Neural cell (in vitro differentiated cells): ENCODE results near the gene ETV6. TPM values are rescaled to one million over a fixed set of nuclear protein-coding genes. Genes with fewer than 3 reads are reported as not detected.

Source experiments
- H2AFZ ChIP-seq: fragments of 200-600, 300-800 bp; sonication (generic), shearing (Covaris generic); 2 replicates; pipeline ENCODE4 v1.6.0; 2014; ENCODE audit warnings: low read depth, mild to moderate bottlenecking, antibody characterized with exemption, low read length, moderate library complexity
- H3F3A ChIP-seq: fragments of 200-600 bp; shearing (Covaris generic); 2 replicates; pipeline ENCODE4 v1.6.1; 2016; ENCODE audit warnings: mild to moderate bottlenecking, moderate library complexity, mixed read lengths, antibody characterized with exemption, low read length; ENCODE audit not compliant: insufficient read depth, poor library complexity, severe bottlenecking
- H3K27ac ChIP-seq: fragments of 200-600, 300-800 bp; sonication (generic), shearing (Covaris generic); 2 replicates; pipeline ENCODE4 v1.5.1; 2014; ENCODE audit warnings: mild to moderate bottlenecking, low read length, moderate library complexity
- H3K27me3 ChIP-seq: fragments of 300-800, 200-600 bp; sonication (generic), shearing (Covaris generic); 2 replicates; pipeline ENCODE4 v1.6.0; 2014; ENCODE audit warnings: mild to moderate bottlenecking, low read depth, low read length, moderate library complexity; ENCODE audit not compliant: insufficient read depth
- H3K36me3 ChIP-seq: fragments of 300-800, 200-600 bp; sonication (generic), shearing (Covaris generic); 2 replicates; pipeline ENCODE4 v1.5.1; 2014; ENCODE audit warnings: mild to moderate bottlenecking, antibody characterized with exemption, low read length, moderate library complexity; ENCODE audit not compliant: insufficient read depth
- H3K4me2 ChIP-seq: fragments of 300-800, 200-600 bp; sonication (generic), shearing (Covaris generic); 2 replicates; pipeline ENCODE4 v1.6.0; 2014; ENCODE audit warnings: mild to moderate bottlenecking, low read length
- H3K4me3 ChIP-seq: fragments of 300-800, 200-600 bp; sonication (generic), shearing (Covaris generic); 2 replicates; pipeline ENCODE4 v1.5.1; 2014; ENCODE audit warnings: mild to moderate bottlenecking, low read length, moderate library complexity
- H3K79me2 ChIP-seq: fragments of 200-600 bp; shearing (Covaris generic); replicated peaks from 2 replicates; pipeline ENCODE4 v1.6.0; 2014; ENCODE audit warnings: mild to moderate bottlenecking, low read length, moderate library complexity; ENCODE audit not compliant: insufficient read depth
- H3K9ac ChIP-seq: fragments of 300-800, 200-600 bp; sonication (generic), shearing (Covaris generic); 2 replicates; pipeline ENCODE4 v1.6.1; 2016; ENCODE audit warnings: mild to moderate bottlenecking, low read length, mixed read lengths
- H3K9me2 ChIP-seq: fragments of 200-600 bp; shearing (Covaris generic); 2 replicates; pipeline ENCODE4 v1.6.1; 2016; ENCODE audit warnings: mild to moderate bottlenecking, low read length, mixed read lengths; ENCODE audit not compliant: insufficient read depth
- H3K9me3 ChIP-seq: fragments of 200-600, 300-800 bp; sonication (generic), shearing (Covaris generic); 2 replicates; pipeline ENCODE4 v1.6.1; 2016; ENCODE audit warnings: mild to moderate bottlenecking, mixed run types, low read length, moderate library complexity, mixed read lengths
- H4K20me1 ChIP-seq: fragments of 200-600 bp; shearing (Covaris generic); 2 replicates; pipeline ENCODE4 v1.6.1; 2016; ENCODE audit warnings: mild to moderate bottlenecking, mixed run types; ENCODE audit not compliant: insufficient read depth
- EP300 ChIP-seq: fragments of 450-650 bp; conservative IDR thresholded peaks from 2 replicates; pipeline ENCODE4 v1.6.1; 2014; ENCODE audit warnings: antibody characterized with exemption, mild to moderate bottlenecking, moderate library complexity; ENCODE audit not compliant: poor library complexity, severe bottlenecking
- EZH2 ChIP-seq: fragments of 200-600, 300-800 bp; shearing (Covaris generic), sonication (generic); IDR thresholded peaks from 2 replicates; pipeline ENCODE4 v1.6.1; 2014; ENCODE audit warnings: antibody characterized with exemption, low read length, borderline replicate concordance, mild to moderate bottlenecking; ENCODE audit not compliant: insufficient read depth, poor library complexity, severe bottlenecking
- MXI1 ChIP-seq: fragments of 450-650 bp; conservative IDR thresholded peaks from 2 replicates; pipeline ENCODE4 v1.6.1; 2014; ENCODE audit warnings: antibody characterized with exemption, mild to moderate bottlenecking; ENCODE audit not compliant: poor library complexity, severe bottlenecking
- POLR2AphosphoS5 ChIP-seq: IDR thresholded peaks from 2 replicates; pipeline ENCODE4 v1.6.1; 2012
- RAD21 ChIP-seq: fragments of 450-650 bp; conservative IDR thresholded peaks from 2 replicates; pipeline ENCODE4 v1.6.1; 2014; ENCODE audit warnings: antibody characterized with exemption, mild to moderate bottlenecking, moderate library complexity
- REST ChIP-seq: IDR thresholded peaks from 2 replicates; pipeline ENCODE4 v1.6.1; 2012; ENCODE audit warnings: borderline replicate concordance
- SMC3 ChIP-seq: fragments of 450-650 bp; conservative IDR thresholded peaks from 2 replicates; pipeline ENCODE4 v1.6.1; 2014; ENCODE audit warnings: antibody characterized with exemption, mild to moderate bottlenecking, moderate library complexity; ENCODE audit not compliant: poor library complexity
- TAF1 ChIP-seq: IDR thresholded peaks from 2 replicates; pipeline ENCODE4 v1.6.1; 2012; ENCODE audit warnings: low read depth
- polyA plus RNA-seq: library from polyadenylated mRNA; depleted of rRNA; stranded (reverse); fragments of >200 nt; gene quantifications from 2 replicates; pipeline ENCODE4 v1.2.3, GENCODE V29; 2014
- TF ChIP-seq, protein P1 (sequence below): fragments of 450-650 bp; IDR thresholded peaks from 2 replicates; pipeline ENCODE4 v1.5.1; 2014; ENCODE audit warnings: antibody characterized with exemption, mild to moderate bottlenecking, moderate library complexity; ENCODE audit not compliant: poor library complexity, severe bottlenecking

ETV6 gene
- polyA plus RNA-seq, 1 donor from 2014 or later, result 1.6 TPM

- H3K79me2 ChIP-seq, result no peaks in the 10 kb centered on the region
- H3K9me2 ChIP-seq, result no peaks in the 10 kb centered on the region
- no peak for TF ChIP-seq MXI1
- TF ChIP-seq EZH2, result no peak
- TF ChIP-seq REST, result no peak
- TF ChIP-seq POLR2AphosphoS5, result no peak
- TF ChIP-seq TAF1, result no peak
- TF ChIP-seq RAD21, result no peak
- TF ChIP-seq EP300, result no peak
- no peak for TF ChIP-seq SMC3
- no peak overlapping the region for H3K27ac ChIP-seq
- H3K9me3 ChIP-seq, result no peaks in the 10 kb centered on the region
- no peaks in the 10 kb centered on the region for H3F3A ChIP-seq
- H3K4me3 ChIP-seq, result no peak overlapping the region
- no peak overlapping the region for H3K4me2 ChIP-seq
- H3K27me3 ChIP-seq, result no peaks in the 10 kb centered on the region
- no peak overlapping the region for H3K9ac ChIP-seq
- no peak overlapping the region for H2AFZ ChIP-seq
- H4K20me1 ChIP-seq, result no peaks in the 10 kb centered on the region
- H3K36me3 ChIP-seq, result no peaks in the 10 kb centered on the region
Measured at GRCh38 chr12:11834931-11835330, 185.5 kb downstream of the ETV6 start.

- H3K36me3 ChIP-seq, result no peaks in the 10 kb centered on the region
- no peaks in the 10 kb centered on the region for H3K79me2 ChIP-seq
- H3K27ac ChIP-seq, result no peak overlapping the region
- no peak overlapping the region for H3K4me3 ChIP-seq
- no peak overlapping the region for H3K9ac ChIP-seq
- H2AFZ ChIP-seq, result no peak overlapping the region
- no peaks in the 10 kb centered on the region for H4K20me1 ChIP-seq
- no peak overlapping the region for H3K4me2 ChIP-seq
- no peaks in the 10 kb centered on the region for H3K9me3 ChIP-seq
- no peak for TF ChIP-seq MXI1
- TF ChIP-seq REST, result no peak
- TF ChIP-seq, protein P1, sequence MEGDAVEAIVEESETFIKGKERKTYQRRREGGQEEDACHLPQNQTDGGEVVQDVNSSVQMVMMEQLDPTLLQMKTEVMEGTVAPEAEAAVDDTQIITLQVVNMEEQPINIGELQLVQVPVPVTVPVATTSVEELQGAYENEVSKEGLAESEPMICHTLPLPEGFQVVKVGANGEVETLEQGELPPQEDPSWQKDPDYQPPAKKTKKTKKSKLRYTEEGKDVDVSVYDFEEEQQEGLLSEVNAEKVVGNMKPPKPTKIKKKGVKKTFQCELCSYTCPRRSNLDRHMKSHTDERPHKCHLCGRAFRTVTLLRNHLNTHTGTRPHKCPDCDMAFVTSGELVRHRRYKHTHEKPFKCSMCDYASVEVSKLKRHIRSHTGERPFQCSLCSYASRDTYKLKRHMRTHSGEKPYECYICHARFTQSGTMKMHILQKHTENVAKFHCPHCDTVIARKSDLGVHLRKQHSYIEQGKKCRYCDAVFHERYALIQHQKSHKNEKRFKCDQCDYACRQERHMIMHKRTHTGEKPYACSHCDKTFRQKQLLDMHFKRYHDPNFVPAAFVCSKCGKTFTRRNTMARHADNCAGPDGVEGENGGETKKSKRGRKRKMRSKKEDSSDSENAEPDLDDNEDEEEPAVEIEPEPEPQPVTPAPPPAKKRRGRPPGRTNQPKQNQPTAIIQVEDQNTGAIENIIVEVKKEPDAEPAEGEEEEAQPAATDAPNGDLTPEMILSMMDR, result no peak
- TF ChIP-seq TAF1, result no peak
- no peak for TF ChIP-seq EP300
- TF ChIP-seq POLR2AphosphoS5, result no peak
- no peaks in the 10 kb centered on the region for H3K27me3 ChIP-seq
- H3F3A ChIP-seq, result no peaks in the 10 kb centered on the region
- no peaks in the 10 kb centered on the region for H3K9me2 ChIP-seq
Measured at GRCh38 chr12:11836282-11837151, 187.0 kb downstream of the ETV6 start.
